ENCODE results near the gene P2RY14. TPM values are rescaled to one million over a fixed set of nuclear protein-coding genes. Genes with fewer than 3 reads are reported as not detected.

The P2RY14 gene
- total RNA-seq, 1 donor from 2014 or later, result not detected

DNA sequence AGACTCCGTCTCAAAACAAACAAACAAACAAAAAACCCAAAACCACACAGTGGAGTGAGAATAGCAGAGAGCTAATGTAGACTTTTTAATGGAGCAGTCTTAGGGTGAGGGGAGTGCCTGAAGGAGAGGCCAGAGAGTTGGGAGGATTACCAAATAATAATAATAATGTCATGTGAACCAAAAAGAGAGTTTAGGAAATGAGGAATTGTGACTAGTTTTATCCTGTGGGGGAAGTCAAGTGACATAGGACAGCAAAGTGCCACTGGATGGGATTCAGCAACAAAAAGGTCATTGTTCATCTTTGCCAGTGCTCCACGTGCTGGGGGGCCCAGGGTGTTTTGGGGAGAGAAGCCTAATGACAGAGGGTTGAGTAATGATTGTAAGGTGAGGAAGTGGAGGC, 25.4 kb upstream of the P2RY14 start:
- H3K27ac Mint-ChIP-seq, result no peak overlapping the region
- peaks cover 9% of the 10 kb centered on the region for H3K4me1 Mint-ChIP-seq (ENCODE audit: low read depth)
- no peaks in the 10 kb centered on the region for H3K36me3 Mint-ChIP-seq (ENCODE audit: insufficient read depth)
- no peak overlapping the region for H3K4me3 Mint-ChIP-seq (ENCODE audit: low read depth)
- DNase-seq (ENCODE audit: low spot score, unreplicated experiment), result no peak
- no peaks in the 10 kb centered on the region for H3K9me3 Mint-ChIP-seq (ENCODE audit: low read depth)
- no peak for TF ChIP-seq CTCF (IDR thresholded peaks at IDR 0.05; ENCODE audit: unreplicated experiment)
- no peaks in the 10 kb centered on the region for H3K27me3 Mint-ChIP-seq

DNA sequence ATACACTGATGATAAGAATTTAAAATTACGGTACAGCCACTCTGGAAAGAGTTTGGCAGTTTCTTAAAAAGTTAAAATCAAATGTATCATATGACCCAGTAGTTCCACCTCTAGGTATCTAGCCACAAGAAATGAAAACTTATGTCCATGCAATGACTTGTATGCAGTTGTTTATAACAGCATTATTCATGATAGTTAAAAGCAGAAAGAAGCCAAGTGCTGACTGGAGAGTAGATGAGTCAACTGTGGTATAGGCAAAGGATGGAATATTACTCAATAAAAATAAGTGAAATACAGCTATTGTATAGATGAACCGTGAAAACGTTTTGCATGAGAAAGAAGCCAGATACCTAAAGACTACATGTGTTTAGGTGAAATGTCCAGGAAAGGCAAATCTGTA, 23.4 kb upstream of the P2RY14 start:
- TF ChIP-seq CTCF (IDR thresholded peaks at IDR 0.05; ENCODE audit: unreplicated experiment), result no peak
- no peak for DNase-seq (ENCODE audit: low spot score, unreplicated experiment)
- Mint-ChIP-seq H3K27me3 (no peaks in the 10 kb centered on the region), H3K9me3 (ENCODE audit: low read depth) (no peaks in the 10 kb centered on the region), H3K36me3 (ENCODE audit: insufficient read depth) (no peaks in the 10 kb centered on the region), H3K27ac (no peak overlapping the region), H3K4me3 (ENCODE audit: low read depth) (no peak overlapping the region), H3K4me1 (ENCODE audit: low read depth) (peaks cover 9% of the 10 kb centered on the region)

GRCh38 chr3:151300539-151300938, 22.2 kb upstream of the P2RY14 start:
- TF ChIP-seq CTCF (IDR thresholded peaks at IDR 0.05; ENCODE audit: unreplicated experiment), result no peak
- H3K4me1 Mint-ChIP-seq (ENCODE audit: low read depth), result peaks cover 9% of the 10 kb centered on the region
- H3K4me3 Mint-ChIP-seq (ENCODE audit: low read depth), result no peak overlapping the region
- H3K27ac Mint-ChIP-seq, result no peak overlapping the region
- no peak for DNase-seq (ENCODE audit: low spot score, unreplicated experiment)
- H3K36me3 Mint-ChIP-seq (ENCODE audit: insufficient read depth), result no peaks in the 10 kb centered on the region
- no peaks in the 10 kb centered on the region for H3K9me3 Mint-ChIP-seq (ENCODE audit: low read depth)
- no peaks in the 10 kb centered on the region for H3K27me3 Mint-ChIP-seq

DNA sequence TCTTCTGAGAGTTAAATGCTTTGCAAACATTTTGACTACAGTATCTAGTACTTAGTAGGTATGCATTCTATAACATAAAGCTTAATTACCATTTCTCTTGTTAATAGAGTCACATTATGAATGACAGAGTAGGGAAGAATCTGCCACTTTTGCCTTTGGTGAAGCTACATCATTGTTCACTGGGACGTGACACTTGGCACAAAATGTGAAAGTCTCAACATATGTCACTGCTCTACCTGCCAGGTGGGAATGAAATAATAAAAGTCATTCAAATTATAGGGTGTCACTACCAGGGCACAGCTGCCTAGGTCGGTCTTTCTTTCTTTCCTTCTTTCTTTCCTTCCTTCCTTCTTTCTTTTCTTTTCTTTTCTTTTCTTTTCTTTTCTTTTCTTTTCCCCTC, 20.7 kb upstream of the P2RY14 start:
- H3K4me3 Mint-ChIP-seq (ENCODE audit: low read depth), result no peak overlapping the region
- no peaks in the 10 kb centered on the region for H3K9me3 Mint-ChIP-seq (ENCODE audit: low read depth)
- no peak for DNase-seq (ENCODE audit: low spot score, unreplicated experiment)
- H3K27ac Mint-ChIP-seq, result no peak overlapping the region
- peaks cover 9% of the 10 kb centered on the region for H3K4me1 Mint-ChIP-seq (ENCODE audit: low read depth)
- H3K27me3 Mint-ChIP-seq, result no peaks in the 10 kb centered on the region
- H3K36me3 Mint-ChIP-seq (ENCODE audit: insufficient read depth), result no peaks in the 10 kb centered on the region
- TF ChIP-seq CTCF (IDR thresholded peaks at IDR 0.05; ENCODE audit: unreplicated experiment), result no peak

DNA sequence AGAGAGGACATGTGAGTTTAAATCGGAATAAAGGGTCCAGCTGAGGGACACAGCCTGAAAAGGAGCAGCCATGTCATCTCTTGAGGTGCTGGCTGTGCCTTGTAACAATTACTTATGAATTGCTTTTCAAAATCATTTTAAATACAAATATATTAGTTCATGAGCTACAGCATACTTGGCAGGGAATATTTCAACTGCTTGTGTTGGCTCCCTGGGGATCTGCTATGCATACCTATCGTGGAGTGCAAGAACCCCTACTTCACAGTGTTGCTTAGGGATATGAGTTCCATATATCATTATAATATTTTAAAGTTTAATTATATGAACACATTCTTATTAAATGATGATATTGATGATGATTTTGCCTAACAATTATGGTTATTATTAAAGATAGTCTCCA, 19.1 kb upstream of the P2RY14 start:
- no peak for DNase-seq (ENCODE audit: low spot score, unreplicated experiment)
- TF ChIP-seq CTCF (IDR thresholded peaks at IDR 0.05; ENCODE audit: unreplicated experiment), result no peak
- Mint-ChIP-seq H3K4me3 (ENCODE audit: low read depth) (no peak overlapping the region), H3K4me1 (ENCODE audit: low read depth) (peaks cover 6% of the 10 kb centered on the region), H3K36me3 (ENCODE audit: insufficient read depth) (no peaks in the 10 kb centered on the region), H3K9me3 (ENCODE audit: low read depth) (no peaks in the 10 kb centered on the region), H3K27me3 (no peaks in the 10 kb centered on the region), H3K27ac (no peak overlapping the region)

Data from progenitor cell of endocrine pancreas (in vitro differentiated cells).